Measurements from ENCODE around the gene CELSR1. TPM values are rescaled to one million over a fixed set of nuclear protein-coding genes. Genes with fewer than 3 reads are reported as not detected.

The CELSR1 gene
- total and polyA plus RNA-seq, 2 of the 13 experiments (the other 11 are each of a cell fraction or from before 2014, with no cell fraction given): 0.78 to 1.8 TPM

GRCh38 chr22:46551321-46551720 is 13.9 kb upstream of the CELSR1 start:
- H3K4me1 ChIP-seq (ENCODE audit: insufficient read depth, low read length): peaks cover 38% of the 10 kb centered on the region
- H3K4me3 ChIP-seq (replicated peaks in 1 of 3; ENCODE audit: insufficient read depth in 1 of 3, low read depth in 2 of 3, low read length in 3 of 3): no peak overlapping the region
- no peaks in the 10 kb centered on the region for H3K79me2 ChIP-seq (ENCODE audit: insufficient read depth, low read length)
- H3K4me2 ChIP-seq (ENCODE audit: low read depth, low read length): no peak overlapping the region
- no peak overlapping the region for H3K9ac ChIP-seq (ENCODE audit: insufficient read depth, low read depth, low read length)
- CTCF ChIA-PET (ENCODE audit: low intra/inter-chr PET ratio, low total read pairs): no interaction called here
- in situ Hi-C loops (cut with HindIII; ENCODE audit: extremely low pct_ligation_motif_present, low pct_unique_long_range_greater_than_20kb) (loop anchor here (25.0 kb wide), 1 partner anchor 111 kb away; no protein-coding TSS in a partner anchor), intact Hi-C loops (cut with micrococcal nuclease; ENCODE audit: unreplicated experiment) (no loop called here)
- no peak overlapping the region for H3K27ac ChIP-seq (ENCODE audit: extremely low read length, insufficient read depth, low read length)
- no peak for ATAC-seq
- BruUV-seq (replicated peaks): no TSS peak
- FAIRE-seq: no peak
- 68% methylated on average over 3 of the region's 9 CpGs for WGBS (ENCODE audit: low lambda C conversion rate)
- DNase-seq (ENCODE audit: low spot score): no peak
- POLR2A ChIA-PET: interaction anchor here (1.1 kb wide), 1 partner anchor 121 kb away, joined by 3 read pairs; no protein-coding TSS in a partner anchor
- H3K27me3 ChIP-seq (ENCODE audit: control insufficient read depth in 1 of 2, insufficient read depth in 2 of 2, low read length in 2 of 2): 0 out of 5 replicates have a peak, but pooled peaks cover 2% of the 10 kb centered on the region in 2 experiments
- no peak for TF ChIP-seq KDM5A (IDR thresholded peaks at IDR 0.05; ENCODE audit: borderline replicate concordance, low read length)
- TF ChIP-seq GMEB2 (CRISPR knock-in tag; IDR thresholded peaks at IDR 0.05; ENCODE audit: low read depth): no peak
- TF ChIP-seq SATB2 (CRISPR knock-in tag; IDR thresholded peaks at IDR 0.05): no peak
- TF ChIP-seq ZNF44 (CRISPR knock-in tag; IDR thresholded peaks at IDR 0.05): no peak
- TF ChIP-seq NFKB2 (CRISPR knock-in tag; IDR thresholded peaks at IDR 0.05; ENCODE audit: borderline replicate concordance): no peak
- TF ChIP-seq TBX3 (IDR thresholded peaks at IDR 0.05; ENCODE audit: borderline replicate concordance): no peak
- TF ChIP-seq NFE2 (CRISPR knock-in tag; IDR thresholded peaks at IDR 0.05): no peak
- no peak for TF ChIP-seq PHF5A (CRISPR knock-in tag; IDR thresholded peaks at IDR 0.05; ENCODE audit: low read depth, unreplicated experiment)
- no peak for TF ChIP-seq ZNF343 (CRISPR knock-in tag; IDR thresholded peaks at IDR 0.05)
- TF ChIP-seq ZNF253 (CRISPR knock-in tag; IDR thresholded peaks at IDR 0.05; ENCODE audit: borderline replicate concordance): no peak
- no peaks in the 10 kb centered on the region for H3K9me3 ChIP-seq (ENCODE audit: low read length)
- H2AFZ ChIP-seq (ENCODE audit: low read length): no peak overlapping the region
- H3K36me3 ChIP-seq (replicated peaks in 1 of 2; ENCODE audit: control insufficient read depth in 1 of 2, insufficient read depth in 2 of 2, low read length in 2 of 2): no peaks in the 10 kb centered on the region
- H4K20me1 ChIP-seq (ENCODE audit: insufficient read depth, low read length): no peaks in the 10 kb centered on the region
